ENCODE data around the gene PGF. TPM values are rescaled to one million over a fixed set of nuclear protein-coding genes. Genes with fewer than 3 reads are reported as not detected.
A peak's percentile ranks its signal among the peaks of the same experiment; 100 is the strongest.

PGF gene
- total and polyA plus RNA-seq, 4 donors: 7.6 to 33.7 (median 22.7) TPM

GRCh38 chr14:74956280-74957072, 1.1 kb upstream of the PGF start:
- Histone ChIP-seq H3K4me3 (ENCODE audit: low read length in 2 of 2) (no peak overlapping the region), H3K9me3 (ENCODE audit: control insufficient read depth, low read length) (no peaks in the 10 kb centered on the region), H3K36me3 (ENCODE audit: control insufficient read depth in 1 of 2, insufficient read depth in 2 of 2, low read length in 1 of 2) (no peaks in the 10 kb centered on the region), H3K27ac (ENCODE audit: low read depth in 1 of 2, low read length in 2 of 2) (no peak overlapping the region), H3K27me3 (ENCODE audit: control insufficient read depth in 1 of 2, insufficient read depth in 2 of 2, low read length in 1 of 2) (no peaks in the 10 kb centered on the region), H3K4me1 (ENCODE audit: control insufficient read depth in 1 of 2, insufficient read depth in 2 of 2, low read length in 2 of 2) (no peaks in the 10 kb centered on the region)
- ATAC-seq (ENCODE audit: low FRiP score) (no peak), DNase-seq (peak in 1 of 2 donors; percentile 26)
- intact Hi-C loops (cut with DNase I): no loop called here
- 86 to 88% methylated on average over 24 of the region's 24 CpGs for WGBS, 2 donors

- no peaks in the 10 kb centered on the region for H3K27me3 ChIP-seq (ENCODE audit: control insufficient read depth in 1 of 2, insufficient read depth in 2 of 2, low read length in 1 of 2)
- H3K36me3 ChIP-seq (ENCODE audit: control insufficient read depth in 1 of 2, insufficient read depth in 2 of 2, low read length in 1 of 2): no peaks in the 10 kb centered on the region
- no peaks in the 10 kb centered on the region for H3K4me1 ChIP-seq (ENCODE audit: control insufficient read depth in 1 of 2, insufficient read depth in 2 of 2, low read length in 2 of 2)
- intact Hi-C loops (cut with DNase I): no loop called here
- H3K4me3 ChIP-seq (ENCODE audit: low read length in 2 of 2): no peak overlapping the region
- WGBS, 2 donors: 84 to 86% methylated on average over 9 of the region's 9 CpGs
- no peaks in the 10 kb centered on the region for H3K9me3 ChIP-seq (ENCODE audit: control insufficient read depth, low read length)
- ATAC-seq (ENCODE audit: low FRiP score): no peak
- H3K27ac ChIP-seq (ENCODE audit: low read depth in 1 of 2, low read length in 2 of 2): no peak overlapping the region
- no peak for DNase-seq
Measured at GRCh38 chr14:74956027-74956279, 556 bp upstream of the PGF start.

GRCh38 chr14:74954947-74955228, 509 bp downstream of the PGF start:
- WGBS, 2 donors: 5% methylated on average over 3 of the region's 3 CpGs
- H3K9me3 ChIP-seq (ENCODE audit: control insufficient read depth, low read length): no peaks in the 10 kb centered on the region
- DNase-seq: no peak
- peak overlapping the region in 1 of 2 donors; percentile 42 for H3K4me3 ChIP-seq (ENCODE audit: low read length in 2 of 2)
- ATAC-seq (ENCODE audit: low FRiP score): peak; percentile 24
- H3K4me1 ChIP-seq (ENCODE audit: control insufficient read depth in 1 of 2, insufficient read depth in 2 of 2, low read length in 2 of 2): no peaks in the 10 kb centered on the region
- H3K27ac ChIP-seq (ENCODE audit: low read depth in 1 of 2, low read length in 2 of 2): peak overlapping the region in 1 of 2 donors; percentile 14
- no peaks in the 10 kb centered on the region for H3K36me3 ChIP-seq (ENCODE audit: control insufficient read depth in 1 of 2, insufficient read depth in 2 of 2, low read length in 1 of 2)
- intact Hi-C loops (cut with DNase I): loop anchor here in 1 of 2 donors (1.0 kb wide), 1 partner anchor 24 kb away; no protein-coding TSS in a partner anchor
- H3K27me3 ChIP-seq (ENCODE audit: control insufficient read depth in 1 of 2, insufficient read depth in 2 of 2, low read length in 1 of 2): no peaks in the 10 kb centered on the region

- H3K9me3 ChIP-seq (ENCODE audit: control insufficient read depth, low read length): no peaks in the 10 kb centered on the region
- H3K36me3 ChIP-seq (ENCODE audit: control insufficient read depth in 1 of 2, insufficient read depth in 2 of 2, low read length in 1 of 2): no peaks in the 10 kb centered on the region
- no peaks in the 10 kb centered on the region for H3K27me3 ChIP-seq (ENCODE audit: control insufficient read depth in 1 of 2, insufficient read depth in 2 of 2, low read length in 1 of 2)
- H3K27ac ChIP-seq (ENCODE audit: low read depth in 1 of 2, low read length in 2 of 2): peak overlapping the region in 1 of 2 donors; percentile 28
- H3K4me3 ChIP-seq (ENCODE audit: low read length in 2 of 2): peak overlapping the region in 1 of 2 donors; percentile 42
- intact Hi-C loops (cut with DNase I): no loop called here
- DNase-seq (peak; percentile 72 to 86), ATAC-seq (ENCODE audit: low FRiP score) (peak; percentile 29)
- H3K4me1 ChIP-seq (ENCODE audit: control insufficient read depth in 1 of 2, insufficient read depth in 2 of 2, low read length in 2 of 2): no peaks in the 10 kb centered on the region
- WGBS, 2 donors: 31 to 32% methylated on average over 18 of the region's 18 CpGs
Measured at GRCh38 chr14:74954232-74954946, 1.0 kb downstream of the PGF start.

- H3K4me3 ChIP-seq (ENCODE audit: low read length in 2 of 2): no peak overlapping the region
- WGBS, 2 donors: 82 to 87% methylated on average over 5 of the region's 5 CpGs
- H3K27ac ChIP-seq (ENCODE audit: low read depth in 1 of 2, low read length in 2 of 2): no peak overlapping the region
- H3K4me1 ChIP-seq (ENCODE audit: control insufficient read depth in 1 of 2, insufficient read depth in 2 of 2, low read length in 2 of 2): no peaks in the 10 kb centered on the region
- no peaks in the 10 kb centered on the region for H3K36me3 ChIP-seq (ENCODE audit: control insufficient read depth in 1 of 2, insufficient read depth in 2 of 2, low read length in 1 of 2)
- intact Hi-C loops (cut with DNase I): no loop called here
- no peaks in the 10 kb centered on the region for H3K27me3 ChIP-seq (ENCODE audit: control insufficient read depth in 1 of 2, insufficient read depth in 2 of 2, low read length in 1 of 2)
- peak; percentile 25 to 53 for DNase-seq
- no peak for ATAC-seq (ENCODE audit: low FRiP score)
- H3K9me3 ChIP-seq (ENCODE audit: control insufficient read depth, low read length): no peaks in the 10 kb centered on the region
Measured at GRCh38 chr14:74953686-74954085, 1.7 kb downstream of the PGF start.

GRCh38 chr14:74952697-74953484, 2.5 kb downstream of the PGF start:
- H3K9me3 ChIP-seq (ENCODE audit: control insufficient read depth, low read length): no peaks in the 10 kb centered on the region
- no peaks in the 10 kb centered on the region for H3K27me3 ChIP-seq (ENCODE audit: control insufficient read depth in 1 of 2, insufficient read depth in 2 of 2, low read length in 1 of 2)
- no peaks in the 10 kb centered on the region for H3K36me3 ChIP-seq (ENCODE audit: control insufficient read depth in 1 of 2, insufficient read depth in 2 of 2, low read length in 1 of 2)
- ATAC-seq (ENCODE audit: low FRiP score) (no peak), DNase-seq (peak; percentile 49 to 72)
- intact Hi-C loops (cut with DNase I): no loop called here
- H3K4me3 ChIP-seq (ENCODE audit: low read length in 2 of 2): no peak overlapping the region
- H3K4me1 ChIP-seq (ENCODE audit: control insufficient read depth in 1 of 2, insufficient read depth in 2 of 2, low read length in 2 of 2): no peaks in the 10 kb centered on the region
- no peak overlapping the region for H3K27ac ChIP-seq (ENCODE audit: low read depth in 1 of 2, low read length in 2 of 2)
- WGBS, 2 donors: 88 to 89% methylated on average over 18 of the region's 18 CpGs

- peak in 1 of 2 donors; percentile 41 for DNase-seq
- no peak overlapping the region for H3K4me3 ChIP-seq (ENCODE audit: low read length in 2 of 2)
- intact Hi-C loops (cut with DNase I): no loop called here
- no peaks in the 10 kb centered on the region for H3K9me3 ChIP-seq (ENCODE audit: control insufficient read depth, low read length)
- no peaks in the 10 kb centered on the region for H3K36me3 ChIP-seq (ENCODE audit: control insufficient read depth in 1 of 2, insufficient read depth in 2 of 2, low read length in 1 of 2)
- no peaks in the 10 kb centered on the region for H3K27me3 ChIP-seq (ENCODE audit: control insufficient read depth in 1 of 2, insufficient read depth in 2 of 2, low read length in 1 of 2)
- WGBS, 2 donors: 77 to 84% methylated on average over 6 of the region's 6 CpGs
- no peak overlapping the region for H3K27ac ChIP-seq (ENCODE audit: low read depth in 1 of 2, low read length in 2 of 2)
- no peaks in the 10 kb centered on the region for H3K4me1 ChIP-seq (ENCODE audit: control insufficient read depth in 1 of 2, insufficient read depth in 2 of 2, low read length in 2 of 2)
- no peak for ATAC-seq (ENCODE audit: low FRiP score)
Measured at GRCh38 chr14:74952180-74952665, 3.2 kb downstream of the PGF start.

GRCh38 chr14:74951443-74952179, 3.8 kb downstream of the PGF start:
- Histone ChIP-seq H3K27me3 (ENCODE audit: control insufficient read depth in 1 of 2, insufficient read depth in 2 of 2, low read length in 1 of 2) (no peaks in the 10 kb centered on the region), H3K27ac (ENCODE audit: low read depth in 1 of 2, low read length in 2 of 2) (no peak overlapping the region), H3K4me1 (ENCODE audit: control insufficient read depth in 1 of 2, insufficient read depth in 2 of 2, low read length in 2 of 2) (no peaks in the 10 kb centered on the region), H3K9me3 (ENCODE audit: control insufficient read depth, low read length) (no peaks in the 10 kb centered on the region), H3K4me3 (ENCODE audit: low read length in 2 of 2) (no peak overlapping the region), H3K36me3 (ENCODE audit: control insufficient read depth in 1 of 2, insufficient read depth in 2 of 2, low read length in 1 of 2) (no peaks in the 10 kb centered on the region)
- intact Hi-C loops (cut with DNase I): no loop called here
- ATAC-seq (ENCODE audit: low FRiP score) (no peak), DNase-seq (peak; percentile 21 to 62)
- WGBS, 2 donors: 82 to 91% methylated on average over 15 of the region's 15 CpGs

Measured in aorta (tissue), 5 donors.